ENCODE results near the gene PAIP1. TPM values are rescaled to one million over a fixed set of nuclear protein-coding genes. Genes with fewer than 3 reads are reported as not detected.
"Not testable (repeated sequence)": the region's sequence is repeated elsewhere in the genome, so short reads cannot be mapped to it uniquely, and the experiment has no call there.

PAIP1 gene
- polyA plus RNA-seq, 1 donor = 69.3 TPM

DNA sequence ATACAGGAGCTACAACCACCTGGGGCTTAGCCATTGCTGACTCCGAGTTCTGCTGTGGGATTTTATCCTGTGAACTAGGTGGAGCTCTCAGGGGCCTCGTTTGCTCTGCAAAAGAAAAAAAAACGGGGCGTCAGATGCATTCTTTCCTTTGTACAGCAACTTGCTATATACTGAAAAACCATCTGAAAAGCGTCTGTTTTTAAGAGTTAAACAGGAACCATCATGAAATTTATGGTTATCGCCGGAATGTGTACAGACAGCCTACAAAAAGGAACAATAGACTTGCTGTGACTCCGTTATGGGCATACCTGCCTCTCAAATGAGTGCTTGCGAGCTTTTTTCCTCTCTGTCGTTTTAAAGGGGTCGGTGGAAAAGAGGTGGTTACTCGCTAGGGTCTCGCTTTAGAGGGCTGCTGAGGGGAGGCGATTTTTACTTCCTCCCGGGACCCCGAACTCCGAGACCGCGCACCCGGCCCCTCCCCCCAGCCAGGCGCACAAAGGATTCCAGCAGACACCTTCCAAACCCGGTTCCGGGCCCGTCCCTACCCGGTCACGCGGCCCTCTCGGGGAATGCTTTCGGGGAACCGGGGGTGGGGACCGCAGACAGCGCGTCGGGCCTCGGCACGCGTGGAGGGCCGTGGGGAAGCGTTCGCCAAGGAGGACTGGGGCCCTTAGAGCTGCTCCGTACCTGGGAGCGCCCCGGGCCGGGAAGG is 826 bp downstream of the PAIP1 start:
- Histone ChIP-seq H3K27me3 (ENCODE audit: control insufficient read depth, insufficient read depth, low read length) (no peaks in the 10 kb centered on the region), H3K9me3 (ENCODE audit: control insufficient read depth, low read depth, low read length) (no peaks in the 10 kb centered on the region), H3K4me1 (ENCODE audit: control insufficient read depth, insufficient read depth, low read length) (peaks cover 7% of the 10 kb centered on the region), H3K36me3 (ENCODE audit: control insufficient read depth, insufficient read depth, low read length) (peaks cover 26% of the 10 kb centered on the region), H3K4me3 (ENCODE audit: low read length) (peak overlapping the region; percentile 72), H3K27ac (ENCODE audit: low read length) (peak overlapping the region; percentile 89)
- DNase-seq = peak; percentile 47 to 82
- WGBS (ENCODE audit: insufficient coverage, low lambda C conversion rate) = 0% methylated on average over 2 of the region's 44 CpGs

DNA sequence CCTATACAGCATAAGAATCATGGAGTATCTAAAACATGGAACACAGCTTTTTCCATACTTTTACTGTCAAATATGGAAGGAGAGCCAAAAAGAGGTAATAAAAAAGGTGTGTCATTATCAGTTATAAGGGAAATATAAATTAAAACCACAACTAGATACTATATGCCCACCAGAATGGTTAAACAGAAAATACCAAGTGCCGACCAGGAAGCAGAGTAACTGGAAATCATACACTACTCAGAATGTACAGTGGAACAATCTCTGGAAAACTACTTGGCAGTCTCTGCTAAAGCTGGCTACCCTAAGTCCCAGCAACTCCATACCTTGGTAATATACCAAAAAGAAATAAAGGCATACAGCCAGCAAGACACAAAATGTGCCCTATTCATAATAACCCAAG is 2.4 kb downstream of the PAIP1 start:
- Histone ChIP-seq H3K27ac (ENCODE audit: low read length) (no peak overlapping the region), H3K27me3 (ENCODE audit: control insufficient read depth, insufficient read depth, low read length) (no peaks in the 10 kb centered on the region), H3K36me3 (ENCODE audit: control insufficient read depth, insufficient read depth, low read length) (peaks cover 35% of the 10 kb centered on the region), H3K4me1 (ENCODE audit: control insufficient read depth, insufficient read depth, low read length) (peaks cover 7% of the 10 kb centered on the region), H3K4me3 (ENCODE audit: low read length) (no peak overlapping the region), H3K9me3 (ENCODE audit: control insufficient read depth, low read depth, low read length) (no peaks in the 10 kb centered on the region)
- no peak for DNase-seq
- no CpG with 5 or more reads among the region's 1 CpG for WGBS (ENCODE audit: insufficient coverage, low lambda C conversion rate)

- Histone ChIP-seq H3K9me3 (ENCODE audit: control insufficient read depth, low read depth, low read length) (no peaks in the 10 kb centered on the region), H3K27ac (ENCODE audit: low read length) (no peak overlapping the region), H3K4me3 (ENCODE audit: low read length) (no peak overlapping the region), H3K4me1 (ENCODE audit: control insufficient read depth, insufficient read depth, low read length) (peaks cover 7% of the 10 kb centered on the region), H3K27me3 (ENCODE audit: control insufficient read depth, insufficient read depth, low read length) (no peaks in the 10 kb centered on the region), H3K36me3 (ENCODE audit: control insufficient read depth, insufficient read depth, low read length) (peaks cover 37% of the 10 kb centered on the region)
- no CpG with 5 or more reads among the region's 2 CpGs for WGBS (ENCODE audit: insufficient coverage, low lambda C conversion rate)
- no peak for DNase-seq
These were observed 3.5 kb downstream of the PAIP1 start for GRCh38 chr5:43553381-43553780.

- Histone ChIP-seq H3K9me3 (ENCODE audit: control insufficient read depth, low read depth, low read length) (no peaks in the 10 kb centered on the region), H3K27me3 (ENCODE audit: control insufficient read depth, insufficient read depth, low read length) (no peaks in the 10 kb centered on the region), H3K27ac (ENCODE audit: low read length) (no peak overlapping the region), H3K4me1 (ENCODE audit: control insufficient read depth, insufficient read depth, low read length) (peaks cover 7% of the 10 kb centered on the region), H3K4me3 (ENCODE audit: low read length) (no peak overlapping the region), H3K36me3 (ENCODE audit: control insufficient read depth, insufficient read depth, low read length) (peaks cover 48% of the 10 kb centered on the region)
- 100% methylated on average over 1 of the region's 2 CpGs for WGBS (ENCODE audit: insufficient coverage, low lambda C conversion rate)
- DNase-seq = no peak
These were observed 5.1 kb downstream of the PAIP1 start for GRCh38 chr5:43551731-43552130.

- DNase-seq; H3K27me3 ChIP-seq (ENCODE audit: control insufficient read depth, insufficient read depth, low read length); H3K9me3 ChIP-seq (ENCODE audit: control insufficient read depth, low read depth, low read length); H3K4me1 ChIP-seq (ENCODE audit: control insufficient read depth, insufficient read depth, low read length); H3K4me3 ChIP-seq (ENCODE audit: low read length); H3K27ac ChIP-seq (ENCODE audit: low read length): not testable (repeated sequence)
- 100% methylated on average over 7 of the region's 8 CpGs for WGBS (ENCODE audit: insufficient coverage, low lambda C conversion rate)
- H3K36me3 ChIP-seq (ENCODE audit: control insufficient read depth, insufficient read depth, low read length) = peaks cover 67% of the 10 kb centered on the region
These were observed 7.6 kb downstream of the PAIP1 start for GRCh38 chr5:43549272-43549671.

DNA sequence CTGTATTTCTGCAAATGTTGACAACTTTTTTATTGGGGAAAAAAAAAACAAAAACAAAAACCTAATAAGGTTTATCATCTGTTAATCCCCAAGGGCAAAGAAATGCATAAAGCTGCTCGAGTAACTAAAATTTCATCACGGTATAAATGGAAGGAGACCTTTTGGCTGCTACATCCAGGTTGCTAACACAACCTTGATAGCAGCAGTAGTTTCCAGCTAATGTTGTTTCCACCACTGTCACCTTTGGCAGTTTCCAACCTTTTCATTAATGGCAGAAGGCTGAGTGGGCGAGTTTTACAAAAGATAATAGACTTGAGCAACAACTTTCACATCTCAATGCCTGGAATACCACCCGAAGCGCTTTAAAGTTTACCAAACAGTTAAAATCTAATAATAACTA is 8.5 kb downstream of the PAIP1 start:
- no CpG with 5 or more reads among the region's 5 CpGs for WGBS (ENCODE audit: insufficient coverage, low lambda C conversion rate)
- peaks cover 67% of the 10 kb centered on the region for H3K36me3 ChIP-seq (ENCODE audit: control insufficient read depth, insufficient read depth, low read length)

GRCh38 chr5:43547532-43547931 is 9.3 kb downstream of the PAIP1 start:
- WGBS (ENCODE audit: insufficient coverage, low lambda C conversion rate) = 100% methylated on average over 1 of the region's 2 CpGs
- no peaks in the 10 kb centered on the region for H3K27me3 ChIP-seq (ENCODE audit: control insufficient read depth, insufficient read depth, low read length)
- no peak for DNase-seq
- H3K36me3 ChIP-seq (ENCODE audit: control insufficient read depth, insufficient read depth, low read length) = peaks cover 66% of the 10 kb centered on the region
- no peaks in the 10 kb centered on the region for H3K9me3 ChIP-seq (ENCODE audit: control insufficient read depth, low read depth, low read length)
- H3K4me3 ChIP-seq (ENCODE audit: low read length) = no peak overlapping the region
- H3K27ac ChIP-seq (ENCODE audit: low read length) = no peak overlapping the region
- H3K4me1 ChIP-seq (ENCODE audit: control insufficient read depth, insufficient read depth, low read length) = no peaks in the 10 kb centered on the region

More for the DNA sequence above, 8.5 kb downstream of the PAIP1 start:
- Histone ChIP-seq H3K27me3 (ENCODE audit: control insufficient read depth, insufficient read depth, low read length) (no peaks in the 10 kb centered on the region), H3K4me1 (ENCODE audit: control insufficient read depth, insufficient read depth, low read length) (no peaks in the 10 kb centered on the region), H3K9me3 (ENCODE audit: control insufficient read depth, low read depth, low read length) (no peaks in the 10 kb centered on the region), H3K4me3 (ENCODE audit: low read length) (no peak overlapping the region), H3K27ac (ENCODE audit: low read length) (no peak overlapping the region)
- DNase-seq = no peak

GRCh38 chr5:43543434-43543833 is 13.4 kb downstream of the PAIP1 start:
- Histone ChIP-seq H3K4me1 (ENCODE audit: control insufficient read depth, insufficient read depth, low read length) (no peaks in the 10 kb centered on the region), H3K36me3 (ENCODE audit: control insufficient read depth, insufficient read depth, low read length) (peaks cover 70% of the 10 kb centered on the region), H3K4me3 (ENCODE audit: low read length) (no peak overlapping the region), H3K27me3 (ENCODE audit: control insufficient read depth, insufficient read depth, low read length) (no peaks in the 10 kb centered on the region), H3K27ac (ENCODE audit: low read length) (no peak overlapping the region), H3K9me3 (ENCODE audit: control insufficient read depth, low read depth, low read length) (no peaks in the 10 kb centered on the region)
- no peak for DNase-seq

DNA sequence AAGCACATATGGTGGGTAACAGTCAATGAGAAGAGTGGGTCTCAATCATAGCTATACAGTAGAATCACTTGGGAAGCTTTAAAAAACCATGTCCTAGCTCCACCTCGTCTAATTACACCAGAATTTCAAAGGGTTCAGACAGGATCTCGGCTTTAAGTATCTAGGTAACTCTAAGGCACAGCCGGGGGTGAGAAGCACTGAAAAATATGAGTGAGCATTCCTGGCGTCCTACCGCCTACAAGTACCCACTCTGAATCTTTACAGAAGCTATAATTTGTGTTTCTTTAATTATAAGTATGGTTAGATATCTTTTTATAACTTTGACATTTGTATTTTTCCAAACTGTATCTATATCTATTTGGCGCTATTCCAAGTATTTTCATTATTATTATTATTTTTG is 16.1 kb downstream of the PAIP1 start:
- H3K4me3 ChIP-seq (ENCODE audit: low read length) = no peak overlapping the region
- 100% methylated on average over 1 of the region's 6 CpGs for WGBS (ENCODE audit: insufficient coverage, low lambda C conversion rate)
- H3K27ac ChIP-seq (ENCODE audit: low read length) = no peak overlapping the region
- DNase-seq = no peak
- H3K27me3 ChIP-seq (ENCODE audit: control insufficient read depth, insufficient read depth, low read length) = no peaks in the 10 kb centered on the region
- H3K9me3 ChIP-seq (ENCODE audit: control insufficient read depth, low read depth, low read length) = no peaks in the 10 kb centered on the region
- H3K4me1 ChIP-seq (ENCODE audit: control insufficient read depth, insufficient read depth, low read length) = no peaks in the 10 kb centered on the region
- H3K36me3 ChIP-seq (ENCODE audit: control insufficient read depth, insufficient read depth, low read length) = peaks cover 68% of the 10 kb centered on the region

GRCh38 chr5:43536972-43537371 is 19.9 kb downstream of the PAIP1 start:
- peaks cover 62% of the 10 kb centered on the region for H3K36me3 ChIP-seq (ENCODE audit: control insufficient read depth, insufficient read depth, low read length)
- H3K4me3 ChIP-seq (ENCODE audit: low read length) = no peak overlapping the region
- H3K27me3 ChIP-seq (ENCODE audit: control insufficient read depth, insufficient read depth, low read length) = no peaks in the 10 kb centered on the region
- no peak overlapping the region for H3K27ac ChIP-seq (ENCODE audit: low read length)
- no peak for DNase-seq
- H3K4me1 ChIP-seq (ENCODE audit: control insufficient read depth, insufficient read depth, low read length) = no peaks in the 10 kb centered on the region
- H3K9me3 ChIP-seq (ENCODE audit: control insufficient read depth, low read depth, low read length) = no peaks in the 10 kb centered on the region

DNA sequence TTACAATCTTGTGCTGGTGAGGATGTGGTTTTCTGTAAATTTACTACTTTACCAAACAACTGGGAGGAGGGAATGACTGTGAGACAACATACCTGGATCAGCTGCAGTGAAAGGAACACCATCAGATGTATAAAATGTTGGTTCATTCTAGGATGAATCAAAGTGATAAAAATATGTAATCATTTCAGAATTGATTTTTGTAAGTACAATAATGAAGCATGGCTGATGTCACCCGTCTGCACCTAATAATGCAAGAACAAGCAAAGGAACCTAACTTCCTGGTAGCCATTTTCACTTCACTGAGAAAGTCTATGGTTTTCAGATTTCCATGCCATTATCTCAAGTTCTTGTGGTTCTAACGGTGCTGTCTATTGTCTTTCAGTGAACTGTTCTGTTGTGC is 23.2 kb downstream of the PAIP1 start:
- H3K36me3 ChIP-seq (ENCODE audit: control insufficient read depth, insufficient read depth, low read length) = peaks cover 59% of the 10 kb centered on the region
- WGBS (ENCODE audit: insufficient coverage, low lambda C conversion rate) = 100% methylated on average over 1 of the region's 2 CpGs
- no peak for DNase-seq

More for the DNA sequence above, 23.2 kb downstream of the PAIP1 start:
- H3K27me3 ChIP-seq (ENCODE audit: control insufficient read depth, insufficient read depth, low read length) = no peaks in the 10 kb centered on the region
- no peak overlapping the region for H3K4me3 ChIP-seq (ENCODE audit: low read length)
- H3K27ac ChIP-seq (ENCODE audit: low read length) = no peak overlapping the region
- H3K9me3 ChIP-seq (ENCODE audit: control insufficient read depth, low read depth, low read length) = no peaks in the 10 kb centered on the region
- H3K4me1 ChIP-seq (ENCODE audit: control insufficient read depth, insufficient read depth, low read length) = no peaks in the 10 kb centered on the region

Measured in large intestine (tissue), 3 donors.